IMR-90 (cell line): Measurements from ENCODE around the gene SUPT20HL2. TPM values are rescaled to one million over a fixed set of nuclear protein-coding genes. Genes with fewer than 3 reads are reported as not detected.

Experiments used
- ATAC-seq: fragments of 200-7000 bp; cut with Tn5 transposase; 2 replicates; pipeline ENCODE4 v1.9.1; 2020; ENCODE audit warnings: low read depth, mild to moderate bottlenecking, moderate library complexity
- BruUV-seq: library from RNA; stranded (reverse); fragments of 400-500 nt; replicated peaks from 2 replicates; lab custom pipeline; 2021; lab: Mats Ljungman, UMichigan
- CTCF ChIA-PET: fragments of 300-600 bp; formaldehyde crosslinking; extraction: SDS; loops from one replicate; lab custom pipeline; 2021; ENCODE audit warnings: antibody characterized with exemption; lab: Yijun Ruan, JAX
- POLR2A ChIA-PET: fragments of 300-600 bp; sonication (Branson Sonifier 250); formaldehyde crosslinking; loops from one replicate; lab custom pipeline; 2022; ENCODE audit warnings: antibody characterized with exemption; ENCODE audit not compliant: unreplicated experiment; lab: Charles Lee
- DNase-seq: peaks from one replicate; pipeline ENCODE4 v3.0.0; 2013
- H2AFZ ChIP-seq: replicated peaks from 2 replicates; pipeline ENCODE3; 2013; ENCODE audit warnings: low read length, mild to moderate bottlenecking; ENCODE audit not compliant: poor library complexity
- H2AK5ac ChIP-seq: 2 replicates; pipeline ENCODE4 v1.6.1; 2013; ENCODE audit warnings: low read depth, low read length, inconsistent platforms
- H2AK9ac ChIP-seq: replicated peaks from 2 replicates; pipeline ENCODE3; 2013; ENCODE audit warnings: mild to moderate bottlenecking, low read depth, low read length, moderate library complexity; ENCODE audit not compliant: poor library complexity
- H2BK120ac ChIP-seq: 2 replicates; pipeline ENCODE4 v1.6.1; 2013; ENCODE audit warnings: low read depth, low read length, inconsistent platforms
- H2BK15ac ChIP-seq: 3 replicates; pipeline ENCODE4 v1.6.1; 2013; ENCODE audit warnings: low read depth, low read length, inconsistent platforms
- H2BK20ac ChIP-seq: 2 replicates; pipeline ENCODE4 v1.6.1; 2013; ENCODE audit warnings: low read depth, mild to moderate bottlenecking, inconsistent platforms, low read length, moderate library complexity
- H2BK5ac ChIP-seq: 2 replicates; pipeline ENCODE4 v1.6.1; 2013; ENCODE audit warnings: mild to moderate bottlenecking, low read depth, low read length, inconsistent platforms; ENCODE audit not compliant: poor library complexity, severe bottlenecking
- H3K14ac ChIP-seq: replicated peaks from 2 replicates; pipeline ENCODE4 v1.6.1; 2013; ENCODE audit warnings: low read depth, low read length, inconsistent platforms
- H3K18ac ChIP-seq: 2 replicates; pipeline ENCODE4 v1.6.1; 2013; ENCODE audit warnings: low read depth, low read length, control low read depth
- H3K23ac ChIP-seq: 2 replicates; pipeline ENCODE4 v1.6.1; 2013; ENCODE audit warnings: low read depth, low read length, inconsistent platforms
- H3K27ac ChIP-seq: 2 replicates; pipeline ENCODE4 v1.5.1; 2013; ENCODE audit warnings: mild to moderate bottlenecking, control low read depth, low read length; ENCODE audit not compliant: insufficient read depth
- H3K27me3 ChIP-seq: 2 replicates; pipeline ENCODE4 v1.6.1; 2013; ENCODE audit warnings: low read length; ENCODE audit not compliant: control insufficient read depth, insufficient read depth
- H3K36me3 ChIP-seq: 2 replicates; pipeline ENCODE4 v1.6.1; 2013; ENCODE audit warnings: low read length, mixed read lengths; ENCODE audit not compliant: control insufficient read depth, insufficient read depth
- H3K4ac ChIP-seq: 2 replicates; pipeline ENCODE4 v1.6.1; 2013; ENCODE audit warnings: low read depth, low read length, inconsistent platforms
- H3K4me1 ChIP-seq: 2 replicates; pipeline ENCODE4 v1.6.1; 2013; ENCODE audit warnings: low read length, mixed read lengths; ENCODE audit not compliant: control insufficient read depth, insufficient read depth
- H3K4me2 ChIP-seq: 2 replicates; pipeline ENCODE4 v1.6.1; 2013; ENCODE audit warnings: low read depth, mild to moderate bottlenecking, control low read depth, low read length, moderate library complexity
- H3K4me3 ChIP-seq: 2 replicates; pipeline ENCODE4 v1.5.1; 2013; ENCODE audit warnings: low read depth, mild to moderate bottlenecking, control low read depth, low read length, moderate library complexity; ENCODE audit not compliant: insufficient read depth
- H3K56ac ChIP-seq: 2 replicates; pipeline ENCODE4 v1.6.1; 2013; ENCODE audit warnings: low read length, inconsistent platforms; ENCODE audit not compliant: insufficient read depth; ENCODE audit errors: extremely low read depth
- H3K79me1 ChIP-seq, 2 experiments: 2 replicates each; pipeline ENCODE4 v1.6.1; 2013; ENCODE audit warnings: low read length in 2 of 2, inconsistent platforms in 1 of 2, low read depth in 1 of 2
- H3K9ac ChIP-seq: 2 replicates; pipeline ENCODE4 v1.6.1; 2013; ENCODE audit warnings: low read depth, low read length, control low read depth
- H3K9me1 ChIP-seq: 2 replicates; pipeline ENCODE4 v1.6.1; 2013; ENCODE audit warnings: low read length, inconsistent platforms; ENCODE audit not compliant: insufficient read depth
- H3K9me3 ChIP-seq: 2 replicates; pipeline ENCODE4 v1.6.1; 2013; ENCODE audit warnings: low read length; ENCODE audit not compliant: control insufficient read depth, insufficient read depth
- H4K20me1 ChIP-seq: 2 replicates; pipeline ENCODE4 v1.6.1; 2013; ENCODE audit warnings: low read length, inconsistent platforms; ENCODE audit not compliant: insufficient read depth
- H4K5ac ChIP-seq: 2 replicates; pipeline ENCODE4 v1.6.1; 2013; ENCODE audit warnings: mild to moderate bottlenecking, low read depth, low read length, control low read depth
- H4K8ac ChIP-seq, 2 experiments: 2 replicates each; pipeline ENCODE4 v1.6.1; 2013; ENCODE audit warnings: low read depth in 2 of 2, low read length in 2 of 2, control low read depth in 1 of 2, inconsistent platforms in 1 of 2
- H4K91ac ChIP-seq: 2 replicates; pipeline ENCODE4 v1.6.1; 2013; ENCODE audit warnings: low read depth, low read length, inconsistent platforms; ENCODE audit not compliant: insufficient read depth
- BHLHE40 ChIP-seq: fragments of 150-350 bp; IDR thresholded peaks from 2 replicates; pipeline ENCODE4 v1.6.1; 2016; ENCODE audit warnings: mild to moderate bottlenecking, low read depth, low read length
- MAFK ChIP-seq: IDR thresholded peaks from 2 replicates; pipeline ENCODE4 v1.6.1; 2012; ENCODE audit warnings: low read depth, low read length, improper control_type of control experiment
- MXI1 ChIP-seq: IDR thresholded peaks from 2 replicates; pipeline ENCODE4 v1.6.1; 2012; ENCODE audit warnings: low read depth, mild to moderate bottlenecking, low read length, moderate library complexity, borderline replicate concordance
- RAD21 ChIP-seq: IDR thresholded peaks from 2 replicates; pipeline ENCODE4 v1.6.1; 2012; ENCODE audit warnings: low read length, improper control_type of control experiment
- WGBS, 2 experiments: methylation state at CpG; one replicate each; pipeline versions ENCODE4 v1.1.5 to v1.1.7; 2013; ENCODE audit warnings: missing lambda C conversion rate in 2 of 2; ENCODE audit not compliant: insufficient read length in 1 of 2; ENCODE audit errors: extremely low coverage in 2 of 2; 5-methylcytosine and 5-hydroxymethylcytosine counted together
- dilution Hi-C: fragments of 300-500 bp; cut with HindIII; formaldehyde crosslinking; loops from one replicate; pipeline ENCODE4 v1.14.3; 2018; ENCODE audit warnings: low sequenced_read_pairs; ENCODE audit not compliant: unreplicated experiment
- in situ Hi-C: fragments of 300-500 bp; cut with MboI; formaldehyde crosslinking; loops from 3 replicates; pipeline ENCODE4 v1.14.3; 2019; ENCODE audit warnings: low sequenced_read_pairs, inconsistent platforms, mixed read lengths
- intact Hi-C: fragments of 100-400 bp; cut with micrococcal nuclease; formaldehyde crosslinking; loops from 2 replicates; pipeline ENCODE4 v1.10.0; 2022
- polyA plus RNA-seq, 3 experiments: library from polyadenylated mRNA; depleted of rRNA; stranded (reverse); fragments of >200 nt; gene quantifications; 2 replicates each; pipeline ENCODE4 v1.2.3, GENCODE V29; 2012; ENCODE audit warnings: low replicate concordance in 1 of 3
- total RNA-seq: library from RNA; depleted of rRNA; stranded (reverse); fragments of >200 nt; gene quantifications from 2 replicates; pipeline ENCODE4 v1.2.3, GENCODE V29; 2012
- TF ChIP-seq, protein P1 (sequence below): conservative IDR thresholded peaks from 2 replicates; pipeline ENCODE4 v1.5.1; 2012; ENCODE audit warnings: mild to moderate bottlenecking, low read depth, low read length, improper control_type of control experiment

SUPT20HL2 gene
- total and polyA plus RNA-seq, 2 of the 4 experiments (the other 2 are of a cell fraction) = not detected

DNA sequence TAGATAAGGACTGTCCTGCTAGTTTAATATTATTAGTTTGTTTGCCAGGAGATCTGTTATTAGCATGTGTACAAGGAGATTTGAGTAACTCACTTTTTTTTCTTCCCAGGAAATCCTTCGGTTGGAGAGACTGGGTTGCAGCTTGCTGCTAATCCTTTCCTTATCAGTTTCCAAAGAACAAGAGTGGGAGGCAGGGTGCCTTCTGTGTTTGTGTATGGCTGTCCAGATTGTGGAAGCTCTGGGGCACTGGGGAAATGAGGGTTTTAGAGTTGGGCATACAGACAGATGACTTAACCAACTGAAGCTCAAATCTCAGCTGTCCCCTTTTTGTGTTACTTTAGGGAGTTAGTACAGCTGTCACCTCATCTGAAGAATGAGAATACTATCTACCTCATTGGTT is 34.0 kb upstream of the SUPT20HL2 start:
- Histone ChIP-seq H3K4me1 (no peaks in the 10 kb centered on the region), H3K27me3 (peaks cover 3% of the 10 kb centered on the region; the same call in 1 of the 2 replicates), H3K4me2 (no peak overlapping the region), H2BK20ac (no peak overlapping the region), H4K8ac (no peak overlapping the region), H2AK9ac (no peak overlapping the region), H2AFZ (no peak overlapping the region), H3K9me1 (no peaks in the 10 kb centered on the region), H3K18ac (no peak overlapping the region), H3K36me3 (no peaks in the 10 kb centered on the region), H3K23ac (no peak overlapping the region), H3K9ac (no peak overlapping the region), H3K9me3 (no peaks in the 10 kb centered on the region), H4K91ac (no peak overlapping the region), H4K5ac (no peak overlapping the region), H3K79me1 (no peaks in the 10 kb centered on the region), H4K20me1 (no peaks in the 10 kb centered on the region), H2BK120ac (no peak overlapping the region), H3K56ac (no peak overlapping the region), H2AK5ac (no peak overlapping the region), H3K4ac (no peak overlapping the region), H3K14ac (no peak overlapping the region), H2BK5ac (no peak overlapping the region), H3K27ac (no peak overlapping the region), H2BK15ac (no peak overlapping the region), H3K4me3 (no peak overlapping the region)
- no CpG with 5 or more reads among the region's 1 CpG for WGBS, 2 experiments
- no TSS peak for BruUV-seq
- ChIA-PET CTCF (no interaction called here), POLR2A (no interaction called here)
- dilution Hi-C loops (no loop called here), intact Hi-C loops (no loop called here), in situ Hi-C loops (no loop called here)
- ATAC-seq (no peak), DNase-seq (peak; percentile 8)
- no peak for TF ChIP-seq BHLHE40
- TF ChIP-seq MAFK = no peak
- TF ChIP-seq MXI1 = no peak
- no peak for TF ChIP-seq RAD21
- TF ChIP-seq, protein P1, sequence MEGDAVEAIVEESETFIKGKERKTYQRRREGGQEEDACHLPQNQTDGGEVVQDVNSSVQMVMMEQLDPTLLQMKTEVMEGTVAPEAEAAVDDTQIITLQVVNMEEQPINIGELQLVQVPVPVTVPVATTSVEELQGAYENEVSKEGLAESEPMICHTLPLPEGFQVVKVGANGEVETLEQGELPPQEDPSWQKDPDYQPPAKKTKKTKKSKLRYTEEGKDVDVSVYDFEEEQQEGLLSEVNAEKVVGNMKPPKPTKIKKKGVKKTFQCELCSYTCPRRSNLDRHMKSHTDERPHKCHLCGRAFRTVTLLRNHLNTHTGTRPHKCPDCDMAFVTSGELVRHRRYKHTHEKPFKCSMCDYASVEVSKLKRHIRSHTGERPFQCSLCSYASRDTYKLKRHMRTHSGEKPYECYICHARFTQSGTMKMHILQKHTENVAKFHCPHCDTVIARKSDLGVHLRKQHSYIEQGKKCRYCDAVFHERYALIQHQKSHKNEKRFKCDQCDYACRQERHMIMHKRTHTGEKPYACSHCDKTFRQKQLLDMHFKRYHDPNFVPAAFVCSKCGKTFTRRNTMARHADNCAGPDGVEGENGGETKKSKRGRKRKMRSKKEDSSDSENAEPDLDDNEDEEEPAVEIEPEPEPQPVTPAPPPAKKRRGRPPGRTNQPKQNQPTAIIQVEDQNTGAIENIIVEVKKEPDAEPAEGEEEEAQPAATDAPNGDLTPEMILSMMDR = no peak
